Measurements from ENCODE around the gene TSPAN18.

The TSPAN18 gene

GRCh38 chr11:44791316-44791925, 64.7 kb downstream of the TSPAN18 start:
- Histone ChIP-seq H3K36me3 (ENCODE audit: control insufficient read depth in 1 of 2, insufficient read depth in 2 of 2, low read length in 2 of 2) (no peaks in the 10 kb centered on the region), H4K91ac (ENCODE audit: low read depth, low read length) (no peak overlapping the region), H3K27me3 (ENCODE audit: insufficient read depth, low read length) (no peaks in the 10 kb centered on the region), H3K4me3 (ENCODE audit: low read depth, low read length) (no peak overlapping the region), H2BK120ac (ENCODE audit: insufficient read depth, low read length, poor library complexity) (no peak overlapping the region), H2AK5ac (ENCODE audit: low read length) (no peak overlapping the region), H3K18ac (ENCODE audit: low read length) (no peak overlapping the region), H2BK5ac (ENCODE audit: low read depth, low read length, poor library complexity) (no peak overlapping the region), H3K14ac (ENCODE audit: low read length) (no peak overlapping the region), H3K9ac (ENCODE audit: low read length) (no peak overlapping the region), H3K79me2 (ENCODE audit: control insufficient read depth, insufficient read depth, low read length, poor library complexity) (no peaks in the 10 kb centered on the region), H3K23ac (ENCODE audit: low read length) (no peak overlapping the region), H2AFZ (ENCODE audit: insufficient read depth, low read length, poor library complexity) (no peak overlapping the region), H2BK12ac (ENCODE audit: low read length) (no peak overlapping the region), H3K79me1 (ENCODE audit: low read length) (no peaks in the 10 kb centered on the region), H4K8ac (ENCODE audit: low read depth, low read length) (no peak overlapping the region), H3K4me2 (ENCODE audit: low read length) (no peak overlapping the region), H3K4ac (ENCODE audit: low read depth, low read length) (no peak overlapping the region), H3K4me1 (ENCODE audit: control insufficient read depth in 1 of 2, insufficient read depth in 2 of 2, low read length in 2 of 2) (no peaks in the 10 kb centered on the region), H3K27ac (ENCODE audit: low read depth, low read length) (no peak overlapping the region), H3K9me3 (ENCODE audit: insufficient read depth, low read depth, low read length) (peaks cover 3% of the 10 kb centered on the region), H4K12ac (ENCODE audit: low read depth, low read length) (no peak overlapping the region)
- no peak for DNase-seq
- no CpG with 5 or more reads among the region's 13 CpGs for WGBS (ENCODE audit: extremely low coverage, insufficient coverage, insufficient read length)

GRCh38 chr11:44792171-44792570, 65.4 kb downstream of the TSPAN18 start:
- Histone ChIP-seq H3K4ac (ENCODE audit: low read depth, low read length) (no peak overlapping the region), H3K23ac (ENCODE audit: low read length) (no peak overlapping the region), H3K36me3 (ENCODE audit: control insufficient read depth in 1 of 2, insufficient read depth in 2 of 2, low read length in 2 of 2) (no peaks in the 10 kb centered on the region), H3K79me2 (ENCODE audit: control insufficient read depth, insufficient read depth, low read length, poor library complexity) (no peaks in the 10 kb centered on the region), H2BK5ac (ENCODE audit: low read depth, low read length, poor library complexity) (no peak overlapping the region), H3K4me3 (ENCODE audit: low read depth, low read length) (no peak overlapping the region), H3K27ac (ENCODE audit: low read depth, low read length) (no peak overlapping the region), H2AFZ (ENCODE audit: insufficient read depth, low read length, poor library complexity) (no peak overlapping the region), H4K8ac (ENCODE audit: low read depth, low read length) (no peak overlapping the region), H3K27me3 (ENCODE audit: insufficient read depth, low read length) (no peaks in the 10 kb centered on the region), H2BK12ac (ENCODE audit: low read length) (no peak overlapping the region), H3K14ac (ENCODE audit: low read length) (no peak overlapping the region), H3K18ac (ENCODE audit: low read length) (no peak overlapping the region), H2BK120ac (ENCODE audit: insufficient read depth, low read length, poor library complexity) (no peak overlapping the region), H3K4me2 (ENCODE audit: low read length) (no peak overlapping the region), H3K9me3 (ENCODE audit: insufficient read depth, low read depth, low read length) (peaks cover 3% of the 10 kb centered on the region), H3K79me1 (ENCODE audit: low read length) (no peaks in the 10 kb centered on the region), H4K91ac (ENCODE audit: low read depth, low read length) (no peak overlapping the region), H3K9ac (ENCODE audit: low read length) (no peak overlapping the region), H3K4me1 (ENCODE audit: control insufficient read depth in 1 of 2, insufficient read depth in 2 of 2, low read length in 2 of 2) (no peaks in the 10 kb centered on the region), H4K12ac (ENCODE audit: low read depth, low read length) (no peak overlapping the region), H2AK5ac (ENCODE audit: low read length) (no peak overlapping the region)
- no CpG with 5 or more reads among the region's 8 CpGs for WGBS (ENCODE audit: extremely low coverage, insufficient coverage, insufficient read length)
- DNase-seq, result no peak

GRCh38 chr11:44793350-44794090, 66.8 kb downstream of the TSPAN18 start:
- WGBS (ENCODE audit: extremely low coverage, insufficient coverage, insufficient read length), result no CpG with 5 or more reads among the region's 17 CpGs
- H4K8ac ChIP-seq (ENCODE audit: low read depth, low read length), result no peak overlapping the region
- H3K9me3 ChIP-seq (ENCODE audit: insufficient read depth, low read depth, low read length), result peaks cover 3% of the 10 kb centered on the region
- no peak overlapping the region for H3K14ac ChIP-seq (ENCODE audit: low read length)
- no peaks in the 10 kb centered on the region for H3K27me3 ChIP-seq (ENCODE audit: insufficient read depth, low read length)
- DNase-seq, result no peak
- no peak overlapping the region for H3K23ac ChIP-seq (ENCODE audit: low read length)
- H3K79me2 ChIP-seq (ENCODE audit: control insufficient read depth, insufficient read depth, low read length, poor library complexity), result no peaks in the 10 kb centered on the region
- H3K4me1 ChIP-seq (ENCODE audit: control insufficient read depth in 1 of 2, insufficient read depth in 2 of 2, low read length in 2 of 2), result peaks cover 0 to 2% of the 10 kb centered on the region in 2 experiments
- H3K9ac ChIP-seq (ENCODE audit: low read length), result no peak overlapping the region
- H3K27ac ChIP-seq (ENCODE audit: low read depth, low read length), result no peak overlapping the region
- H4K12ac ChIP-seq (ENCODE audit: low read depth, low read length), result no peak overlapping the region
- no peak overlapping the region for H3K4me3 ChIP-seq (ENCODE audit: low read depth, low read length)
- no peaks in the 10 kb centered on the region for H3K79me1 ChIP-seq (ENCODE audit: low read length)
- no peak overlapping the region for H2AK5ac ChIP-seq (ENCODE audit: low read length)
- H3K18ac ChIP-seq (ENCODE audit: low read length), result no peak overlapping the region
- no peak overlapping the region for H2BK12ac ChIP-seq (ENCODE audit: low read length)
- H2BK120ac ChIP-seq (ENCODE audit: insufficient read depth, low read length, poor library complexity), result no peak overlapping the region
- H2BK5ac ChIP-seq (ENCODE audit: low read depth, low read length, poor library complexity), result no peak overlapping the region
- no peak overlapping the region for H3K4ac ChIP-seq (ENCODE audit: low read depth, low read length)
- no peaks in the 10 kb centered on the region for H3K36me3 ChIP-seq (ENCODE audit: control insufficient read depth in 1 of 2, insufficient read depth in 2 of 2, low read length in 2 of 2)
- H4K91ac ChIP-seq (ENCODE audit: low read depth, low read length), result no peak overlapping the region
- no peak overlapping the region for H2AFZ ChIP-seq (ENCODE audit: insufficient read depth, low read length, poor library complexity)
- H3K4me2 ChIP-seq (ENCODE audit: low read length), result no peak overlapping the region

- DNase-seq, result no peak
- Histone ChIP-seq H3K9me3 (ENCODE audit: insufficient read depth, low read depth, low read length) (no peaks in the 10 kb centered on the region), H3K79me2 (ENCODE audit: control insufficient read depth, insufficient read depth, low read length, poor library complexity) (no peaks in the 10 kb centered on the region), H3K4me2 (ENCODE audit: low read length) (no peak overlapping the region), H3K27ac (ENCODE audit: low read depth, low read length) (no peak overlapping the region), H2BK120ac (ENCODE audit: insufficient read depth, low read length, poor library complexity) (no peak overlapping the region), H3K27me3 (ENCODE audit: insufficient read depth, low read length) (no peaks in the 10 kb centered on the region), H3K23ac (ENCODE audit: low read length) (no peak overlapping the region), H3K36me3 (ENCODE audit: control insufficient read depth in 1 of 2, insufficient read depth in 2 of 2, low read length in 2 of 2) (no peaks in the 10 kb centered on the region), H3K18ac (ENCODE audit: low read length) (no peak overlapping the region), H3K4me1 (ENCODE audit: control insufficient read depth in 1 of 2, insufficient read depth in 2 of 2, low read length in 2 of 2) (peaks cover 0 to 2% of the 10 kb centered on the region in 2 experiments), H4K91ac (ENCODE audit: low read depth, low read length) (no peak overlapping the region), H2AFZ (ENCODE audit: insufficient read depth, low read length, poor library complexity) (no peak overlapping the region), H3K4me3 (ENCODE audit: low read depth, low read length) (no peak overlapping the region), H2BK5ac (ENCODE audit: low read depth, low read length, poor library complexity) (no peak overlapping the region), H2BK12ac (ENCODE audit: low read length) (no peak overlapping the region), H3K9ac (ENCODE audit: low read length) (no peak overlapping the region), H3K79me1 (ENCODE audit: low read length) (no peaks in the 10 kb centered on the region), H4K12ac (ENCODE audit: low read depth, low read length) (no peak overlapping the region), H3K14ac (ENCODE audit: low read length) (no peak overlapping the region), H2AK5ac (ENCODE audit: low read length) (no peak overlapping the region), H3K4ac (ENCODE audit: low read depth, low read length) (no peak overlapping the region), H4K8ac (ENCODE audit: low read depth, low read length) (no peak overlapping the region)
- WGBS (ENCODE audit: extremely low coverage, insufficient coverage, insufficient read length), result no CpG with 5 or more reads among the region's 8 CpGs
These were observed 69.2 kb downstream of the TSPAN18 start for GRCh38 chr11:44795803-44796535.
